AG20443 (cell line): ENCODE measurements around the gene SORCS2.
"Not testable (repeated sequence)": the region's sequence is repeated elsewhere in the genome, so short reads cannot be mapped to it uniquely, and the experiment has no call there.

Experiments used
- DNase-seq: peaks from one replicate; pipeline ENCODE4 v3.0.0; 2012; ENCODE audit warnings: low spot score, mixed read lengths

The SORCS2 gene

GRCh38 chr4:7585768-7586167, 393.4 kb downstream of the SORCS2 start:
- no peak for DNase-seq

GRCh38 chr4:7587433-7588405, 395.4 kb downstream of the SORCS2 start:
- no peak for DNase-seq

- no peak for DNase-seq
These were observed 397.9 kb downstream of the SORCS2 start for GRCh38 chr4:7590189-7590588.

- no peak for DNase-seq
These were observed 398.6 kb downstream of the SORCS2 start for GRCh38 chr4:7590899-7591298.

GRCh38 chr4:7591409-7592053, 399.2 kb downstream of the SORCS2 start:
- DNase-seq = no peak

- DNase-seq = no peak
These were observed 401.5 kb downstream of the SORCS2 start for GRCh38 chr4:7593646-7594412.

GRCh38 chr4:7595934-7596461, 403.7 kb downstream of the SORCS2 start:
- no peak for DNase-seq

- DNase-seq = no peak
These were observed 404.7 kb downstream of the SORCS2 start for GRCh38 chr4:7596918-7597606.

GRCh38 chr4:7598939-7599790, 406.8 kb downstream of the SORCS2 start:
- DNase-seq = no peak

- no peak for DNase-seq
These were observed 407.9 kb downstream of the SORCS2 start for GRCh38 chr4:7600247-7600646.

- not testable (repeated sequence) for DNase-seq
These were observed 409.8 kb downstream of the SORCS2 start for GRCh38 chr4:7602166-7602565.

GRCh38 chr4:7607156-7607910, 415.0 kb downstream of the SORCS2 start:
- peak; percentile 33 for DNase-seq

GRCh38 chr4:7608046-7608445, 415.7 kb downstream of the SORCS2 start:
- DNase-seq = no peak

- no peak for DNase-seq
These were observed 417.0 kb downstream of the SORCS2 start for GRCh38 chr4:7609316-7609715.

- DNase-seq = no peak
These were observed 417.8 kb downstream of the SORCS2 start for GRCh38 chr4:7610022-7610670.

GRCh38 chr4:7610841-7611240, 418.5 kb downstream of the SORCS2 start:
- no peak for DNase-seq

- DNase-seq = no peak
These were observed 420.1 kb downstream of the SORCS2 start for GRCh38 chr4:7612311-7612897.

GRCh38 chr4:7614350-7614949, 422.1 kb downstream of the SORCS2 start:
- DNase-seq = no peak

GRCh38 chr4:7616193-7616592, 423.9 kb downstream of the SORCS2 start:
- DNase-seq = no peak
